Kasumi-1 (cell line): ENCODE measurements around the gene CCNB1IP1.
"Not testable (repeated sequence)": the region's sequence is repeated elsewhere in the genome, so short reads cannot be mapped to it uniquely, and the experiment has no call there.

Experiments
- DNase-seq, 2 experiments: peaks; one replicate each; lab custom pipeline; 2025; lab: John Stamatoyannopoulos, UW

Gene CCNB1IP1

GRCh38 chr14:20332431-20332787, 670 bp downstream of the CCNB1IP1 start:
- peak in 1 of 2 experiments; percentile 36 for DNase-seq

DNA sequence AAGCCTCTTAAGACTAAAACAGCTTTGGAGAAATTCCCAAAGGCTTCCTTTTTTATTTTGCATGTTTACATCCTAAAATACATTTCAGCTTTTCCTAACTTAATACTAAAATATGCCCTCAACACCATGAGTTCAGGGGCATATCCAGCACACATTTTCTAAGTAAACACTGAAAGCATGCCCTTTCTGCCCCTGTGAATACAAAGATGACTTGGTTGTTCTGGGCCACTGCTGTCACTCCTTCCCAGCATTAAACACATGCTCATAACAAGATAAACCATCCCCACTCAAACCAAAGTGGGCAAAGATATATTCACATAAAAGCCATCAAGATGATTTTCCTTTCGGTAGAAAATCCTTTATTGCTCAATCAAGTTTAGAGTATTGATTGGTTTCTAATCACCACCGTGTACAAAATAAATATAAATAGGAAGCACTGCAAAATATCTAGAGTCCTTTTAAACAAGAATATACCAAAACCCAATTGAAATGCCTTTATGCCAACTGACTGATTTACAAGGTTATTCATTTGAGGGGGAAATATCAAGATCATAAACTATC, 1.9 kb downstream of the CCNB1IP1 start:
- DNase-seq, result no peak

GRCh38 chr14:20329355-20329754, 3.7 kb downstream of the CCNB1IP1 start:
- no peak for DNase-seq

- DNase-seq, result no peak
Observed at GRCh38 chr14:20328705-20329104, 4.4 kb downstream of the CCNB1IP1 start.

DNA sequence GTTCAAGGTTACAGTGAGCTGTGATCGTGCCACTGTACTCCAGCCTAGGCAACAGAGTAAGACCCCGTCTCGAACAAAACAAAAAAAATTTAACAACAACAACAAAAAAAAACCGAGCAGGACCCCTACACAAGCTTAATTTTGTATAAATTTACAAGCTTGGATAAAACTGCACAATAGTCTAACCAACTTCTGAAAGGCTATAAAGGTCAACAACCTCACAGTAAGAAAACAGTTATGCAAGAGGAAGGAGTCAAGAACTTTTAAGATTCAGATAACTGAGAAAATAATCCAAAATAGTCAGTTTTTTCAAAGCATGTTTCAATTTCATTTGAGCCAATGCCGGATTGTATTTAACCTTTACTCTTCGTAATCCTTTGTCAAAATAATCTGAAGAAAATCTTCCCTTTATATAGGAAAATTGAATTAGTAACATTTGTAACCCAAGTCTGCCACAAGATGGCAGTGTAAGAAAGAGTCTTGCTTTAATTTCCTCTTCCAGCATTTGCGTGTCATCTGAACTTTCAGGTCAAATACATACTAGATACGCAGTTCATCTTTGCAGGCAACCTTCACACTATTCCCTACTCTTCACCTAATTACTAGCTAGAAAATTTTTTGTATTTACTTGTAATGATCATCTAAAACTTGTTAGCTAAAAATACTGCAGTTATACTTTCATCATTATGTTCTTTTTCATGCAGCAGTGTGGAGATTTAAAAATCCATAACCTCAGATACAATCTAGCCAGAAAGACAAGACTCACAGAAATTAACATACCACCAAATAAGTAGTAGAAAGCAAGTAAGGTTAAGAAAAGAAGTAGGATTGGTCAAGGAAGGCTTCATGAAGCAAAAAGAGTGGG, 5.8 kb downstream of the CCNB1IP1 start:
- DNase-seq, result peak; percentile 79 to 84

- no peak for DNase-seq
Observed at GRCh38 chr14:20317720-20318119, 15.4 kb downstream of the CCNB1IP1 start.

DNA sequence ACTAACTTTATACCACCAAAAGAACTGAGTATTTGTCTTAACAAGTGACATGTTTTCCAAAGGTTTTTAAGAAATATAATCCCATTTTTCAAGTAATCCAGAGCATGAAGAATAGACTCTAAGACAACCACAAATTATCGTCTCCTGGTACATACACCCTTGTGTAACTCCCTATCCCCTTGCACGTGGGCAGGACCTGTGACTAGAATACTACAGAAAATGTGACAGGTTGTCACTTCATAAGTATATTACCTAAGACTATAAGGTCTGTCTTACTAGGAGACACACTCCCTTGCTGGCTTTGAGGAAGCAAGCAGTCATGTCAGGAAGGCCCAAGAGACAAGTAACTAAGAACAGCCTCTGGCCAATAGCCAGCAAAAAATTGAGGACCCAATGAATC, 19.1 kb downstream of the CCNB1IP1 start:
- DNase-seq, result no peak

DNA sequence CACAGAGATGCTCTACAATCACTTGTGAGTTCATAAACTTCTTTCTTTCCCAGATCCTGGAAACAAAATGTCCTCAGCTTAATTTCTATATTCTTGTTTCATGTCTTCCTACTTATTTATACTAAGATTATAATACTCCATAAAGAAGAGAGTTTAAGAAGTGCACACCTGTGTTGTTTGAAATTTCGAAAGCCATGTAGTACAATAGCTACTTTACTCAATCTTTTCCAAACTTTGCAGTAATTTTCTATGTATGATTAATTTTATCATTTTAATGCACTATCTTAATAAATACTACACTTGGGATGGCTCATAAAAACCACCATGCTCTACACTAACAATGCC, 27.0 kb downstream of the CCNB1IP1 start:
- DNase-seq, result no peak

GRCh38 chr14:20305265-20306078, 27.6 kb downstream of the CCNB1IP1 start, which contains the start of gene TTC5:
TSS of gene TTC5 (minus strand) at chr14:20305951. CDS start at chr14:20305937, 14 bp downstream.
- peak; percentile 91 for DNase-seq

- no peak for DNase-seq
Observed at GRCh38 chr14:20302042-20302755, 30.9 kb downstream of the CCNB1IP1 start.

GRCh38 chr14:20295067-20295466, 38.0 kb downstream of the CCNB1IP1 start:
- DNase-seq, result no peak

GRCh38 chr14:20294636-20295035, 38.4 kb downstream of the CCNB1IP1 start:
- DNase-seq, result no peak

- DNase-seq, result not testable (repeated sequence)
Observed at GRCh38 chr14:20281998-20282397, 51.1 kb downstream of the CCNB1IP1 start.

GRCh38 chr14:20280265-20280664, 52.8 kb downstream of the CCNB1IP1 start:
- not testable (repeated sequence) for DNase-seq

- DNase-seq, result peak; percentile 25 to 34
Observed at GRCh38 chr14:20278414-20278813, 54.7 kb downstream of the CCNB1IP1 start.

DNA sequence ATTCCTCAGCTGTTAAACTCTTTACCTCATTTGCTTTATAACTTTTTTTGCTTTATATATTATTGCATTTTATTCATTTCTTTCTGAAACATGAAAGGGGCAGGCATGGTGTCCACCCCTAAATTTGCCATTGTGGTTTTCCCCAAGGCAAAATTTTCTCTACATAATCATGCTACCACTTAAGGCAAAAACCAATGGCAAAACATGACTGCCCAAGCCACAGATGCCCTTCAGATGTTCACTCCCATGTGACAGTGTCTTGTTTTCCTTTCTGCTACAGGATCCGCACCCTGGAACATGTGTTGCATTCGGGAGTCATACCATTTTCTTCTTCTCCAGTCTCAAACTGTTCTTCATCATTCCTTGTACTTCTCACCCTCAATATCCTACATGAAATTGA, 55.7 kb downstream of the CCNB1IP1 start:
- DNase-seq, result no peak

DNA sequence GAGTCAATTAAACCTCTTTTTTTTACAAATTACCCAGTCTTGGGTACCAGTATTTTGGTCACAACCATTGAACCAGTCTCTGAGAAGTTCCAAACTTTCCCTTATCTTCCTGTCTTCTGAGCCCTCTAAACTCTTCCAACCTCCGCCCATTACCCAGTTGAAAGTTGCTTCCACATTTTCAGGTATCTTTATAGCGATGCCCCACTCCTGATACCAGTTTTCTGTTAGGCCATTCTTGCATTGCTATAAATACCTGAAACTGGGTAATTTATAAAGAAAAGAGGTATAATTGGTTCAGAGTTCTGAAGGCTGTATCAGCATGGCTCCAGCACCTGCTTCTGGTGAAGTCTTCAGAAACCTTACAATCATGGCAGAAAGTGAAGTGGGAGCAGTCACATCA, 59.0 kb downstream of the CCNB1IP1 start:
- DNase-seq, result no peak

DNA sequence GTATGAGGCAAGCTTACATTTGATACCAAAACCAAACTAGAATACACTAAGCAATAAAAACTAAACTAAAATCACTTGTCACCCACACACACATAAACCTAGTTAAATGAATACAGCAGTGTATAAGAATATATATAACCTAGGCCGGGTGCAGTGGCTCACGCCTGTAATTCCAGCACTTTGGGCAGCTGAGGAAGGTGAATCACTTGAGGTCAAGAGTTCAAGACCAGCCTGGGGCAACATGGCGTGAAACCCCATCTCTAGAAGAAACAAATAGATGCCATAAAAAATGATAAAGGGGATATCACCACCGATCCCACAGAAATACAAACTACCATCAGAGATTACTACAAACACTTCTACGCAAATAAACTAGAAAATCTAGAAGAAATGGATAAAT, 68.7 kb downstream of the CCNB1IP1 start:
- DNase-seq, result not testable (repeated sequence)

DNA sequence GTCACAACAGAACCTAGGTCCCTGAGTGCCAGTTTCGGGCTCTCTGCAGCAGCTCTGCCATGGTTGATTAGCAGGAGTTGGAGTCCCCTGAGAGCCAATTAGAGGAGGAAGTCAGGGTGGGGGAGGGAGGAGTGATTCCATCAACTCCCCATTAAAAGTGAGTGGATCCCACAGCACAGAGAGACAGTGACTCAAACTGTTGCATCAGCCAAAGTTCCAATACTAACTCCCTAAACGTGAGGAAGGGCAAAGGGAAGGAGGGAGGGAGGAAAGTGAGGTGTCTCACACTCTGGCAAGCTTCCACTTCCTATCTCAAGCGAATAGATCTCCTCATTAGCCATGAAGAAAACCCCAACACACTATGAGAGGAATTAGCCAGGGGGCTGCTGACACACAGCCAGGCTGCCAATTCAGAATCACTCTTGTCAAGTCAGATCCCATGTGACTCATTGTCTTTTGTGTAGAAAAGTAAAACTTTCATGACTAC, 70.4 kb downstream of the CCNB1IP1 start:
- DNase-seq, result no peak
